Natural killer cell (primary cell): Measurements from ENCODE around the gene S100A9. TPM values are rescaled to one million over a fixed set of nuclear protein-coding genes. Genes with fewer than 3 reads are reported as not detected.

Experiments
- ATAC-seq, 3 donors: fragments of 150-1000 bp in 2 of 3; fragments of 200-7000 bp in 1 of 3; cut with Tn5 transposase; 1 replicate in 1 of 3; 2 replicates in 2 of 3; pipeline ENCODE4 v1.10.0; 2021; ENCODE audit warnings: mild to moderate bottlenecking in 2 of 3, moderate library complexity in 2 of 3
- DNase-seq, 2 donors: peaks; one replicate each; pipeline versions ENCODE4 v3.0.0 to v3.0.0-alpha.2; 2013 to 2021; ENCODE audit warnings: mixed read lengths in 1 of 2
- H3K27ac ChIP-seq: one replicate; pipeline ENCODE4 v1.5.1; 2013; ENCODE audit warnings: mild to moderate bottlenecking, low read length
- H3K27me3 ChIP-seq: one replicate; pipeline ENCODE4 v1.6.1; 2013; ENCODE audit warnings: low read length; ENCODE audit not compliant: control insufficient read depth, insufficient read depth
- H3K36me3 ChIP-seq: one replicate; pipeline ENCODE4 v1.6.1; 2013; ENCODE audit warnings: low read length; ENCODE audit not compliant: control insufficient read depth, insufficient read depth
- H3K4me1 ChIP-seq: one replicate; pipeline ENCODE4 v1.6.1; 2013; ENCODE audit warnings: low read length; ENCODE audit not compliant: control insufficient read depth, insufficient read depth
- H3K4me3 ChIP-seq: one replicate; pipeline ENCODE4 v1.5.1; 2013; ENCODE audit warnings: low read length
- H3K9me3 ChIP-seq: one replicate; pipeline ENCODE4 v1.6.1; 2013; ENCODE audit warnings: low read length; ENCODE audit not compliant: control insufficient read depth, insufficient read depth
- H3K27ac Mint-ChIP-seq, 2 donors: one replicate each; pipeline ENCODE4 v1.8.0; 2022; ENCODE audit warnings: mild to moderate bottlenecking in 2 of 2, mixed read lengths in 2 of 2, moderate library complexity in 1 of 2
- H3K27me3 Mint-ChIP-seq, 2 donors: one replicate each; pipeline ENCODE4 v1.8.0; 2022; ENCODE audit warnings: low read depth in 2 of 2, mixed read lengths in 2 of 2
- H3K36me3 Mint-ChIP-seq: one replicate; pipeline ENCODE4 v1.8.0; 2022; ENCODE audit warnings: mixed read lengths
- H3K4me1 Mint-ChIP-seq, 2 donors: one replicate each; pipeline ENCODE4 v1.8.0; 2022; ENCODE audit warnings: mixed read lengths in 2 of 2
- H3K4me3 Mint-ChIP-seq: one replicate; pipeline ENCODE4 v1.8.0; 2022; ENCODE audit warnings: mild to moderate bottlenecking, moderate library complexity, mixed read lengths
- H3K9me3 Mint-ChIP-seq, 2 donors: one replicate each; pipeline ENCODE4 v1.8.0; 2022; ENCODE audit warnings: mixed read lengths in 2 of 2
- whole genome bisulfite sequencing: methylation state at CpG from one replicate; pipeline ENCODE4 v1.1.7; 2013; ENCODE audit warnings: missing lambda C conversion rate; ENCODE audit not compliant: insufficient coverage; 5-methylcytosine and 5-hydroxymethylcytosine counted together
- intact Hi-C: fragments of 100-400 bp; cut with micrococcal nuclease; formaldehyde crosslinking; loops from one replicate; pipeline ENCODE4 v1.14.2; 2022
- total RNA-seq, 4 donors: library from RNA; stranded (reverse); fragments of 120-200 nt in 1 of 4; gene quantifications; one replicate each; pipeline versions ENCODE4 v1.2.3 to v1.2.4, GENCODE V29; 2013 to 2022
- TF ChIP-seq, protein P1 (sequence below): fragments of 200-600 bp; IDR thresholded peaks from one replicate; pipeline ENCODE4 v1.8.0; 2022; ENCODE audit warnings: antibody characterized with exemption

S100A9 gene
- total RNA-seq, 3 donors from 2014 or later (not counting 1 experiment from before 2014, with no cell fraction given) = 13.1 to 334 (median 116) TPM

DNA sequence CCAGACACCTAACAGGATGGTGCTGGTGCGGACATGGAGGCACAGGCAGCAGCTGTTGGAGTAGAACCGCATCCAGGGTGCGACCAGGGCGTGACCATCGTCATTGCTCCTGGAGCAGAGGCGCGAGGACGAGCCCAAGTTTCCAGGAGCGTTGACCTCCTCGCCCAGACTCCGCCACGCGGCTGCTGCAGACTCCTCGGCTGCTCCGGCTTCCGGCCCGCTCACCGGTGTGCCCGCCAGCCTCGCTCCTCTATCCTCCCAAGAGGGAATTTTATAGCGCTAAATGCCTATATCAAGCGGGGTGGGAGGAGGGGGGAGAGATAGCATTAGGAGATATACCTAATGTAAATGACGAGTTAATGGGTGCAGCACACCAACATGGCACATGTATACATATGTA, 23.1 kb downstream of the S100A9 start:
- Histone ChIP-seq H3K27ac (no peak overlapping the region), H3K4me3 (no peak overlapping the region), H3K4me1 (no peaks in the 10 kb centered on the region), H3K9me3 (no peaks in the 10 kb centered on the region), H3K36me3 (no peaks in the 10 kb centered on the region), H3K27me3 (no peaks in the 10 kb centered on the region)
- Mint-ChIP-seq H3K27ac (no peak overlapping the region), H3K9me3 (peaks cover 0 to 7% of the 10 kb centered on the region in 2 donors), H3K27me3 (peaks cover 8 to 21% of the 10 kb centered on the region in 2 donors), H3K36me3 (no peaks in the 10 kb centered on the region), H3K4me1 (no peaks in the 10 kb centered on the region), H3K4me3 (no peak overlapping the region)
- WGBS = 96% methylated on average over 20 of the region's 23 CpGs
- ATAC-seq = no peak
- TF ChIP-seq, protein P1, sequence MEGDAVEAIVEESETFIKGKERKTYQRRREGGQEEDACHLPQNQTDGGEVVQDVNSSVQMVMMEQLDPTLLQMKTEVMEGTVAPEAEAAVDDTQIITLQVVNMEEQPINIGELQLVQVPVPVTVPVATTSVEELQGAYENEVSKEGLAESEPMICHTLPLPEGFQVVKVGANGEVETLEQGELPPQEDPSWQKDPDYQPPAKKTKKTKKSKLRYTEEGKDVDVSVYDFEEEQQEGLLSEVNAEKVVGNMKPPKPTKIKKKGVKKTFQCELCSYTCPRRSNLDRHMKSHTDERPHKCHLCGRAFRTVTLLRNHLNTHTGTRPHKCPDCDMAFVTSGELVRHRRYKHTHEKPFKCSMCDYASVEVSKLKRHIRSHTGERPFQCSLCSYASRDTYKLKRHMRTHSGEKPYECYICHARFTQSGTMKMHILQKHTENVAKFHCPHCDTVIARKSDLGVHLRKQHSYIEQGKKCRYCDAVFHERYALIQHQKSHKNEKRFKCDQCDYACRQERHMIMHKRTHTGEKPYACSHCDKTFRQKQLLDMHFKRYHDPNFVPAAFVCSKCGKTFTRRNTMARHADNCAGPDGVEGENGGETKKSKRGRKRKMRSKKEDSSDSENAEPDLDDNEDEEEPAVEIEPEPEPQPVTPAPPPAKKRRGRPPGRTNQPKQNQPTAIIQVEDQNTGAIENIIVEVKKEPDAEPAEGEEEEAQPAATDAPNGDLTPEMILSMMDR = no peak
- intact Hi-C loops = no loop called here
- DNase-seq = no peak

DNA sequence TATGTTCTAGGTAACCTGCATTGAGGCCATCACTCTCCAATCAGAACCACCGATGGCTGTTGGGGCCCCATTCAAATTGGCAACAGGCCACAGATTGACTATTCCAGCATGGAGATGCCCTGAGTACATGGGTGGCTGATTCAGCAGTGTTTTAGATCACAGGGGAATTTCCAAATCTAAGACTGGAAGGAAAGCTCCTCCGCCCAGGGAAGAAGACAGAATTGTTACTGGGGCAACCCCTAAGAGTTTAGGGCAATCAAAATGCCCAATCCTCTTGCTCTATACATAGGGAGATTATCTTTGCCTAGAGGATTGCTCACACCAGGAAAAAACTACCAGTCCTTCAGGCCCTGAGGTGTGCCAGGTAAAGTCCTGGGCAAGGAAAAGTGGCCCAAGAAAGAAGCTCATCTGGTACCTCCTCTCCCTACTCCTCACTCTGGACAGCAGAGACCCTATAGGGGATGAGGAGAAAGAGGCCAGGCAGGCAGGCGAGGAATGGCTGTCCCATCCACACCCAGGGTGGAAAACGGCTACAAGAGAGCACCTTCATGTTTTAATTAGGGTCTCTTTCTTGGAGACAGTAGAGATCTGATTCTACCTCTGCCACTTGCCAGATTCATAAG, 27.4 kb downstream of the S100A9 start:
- H3K9me3 Mint-ChIP-seq = peaks cover 0 to 7% of the 10 kb centered on the region in 2 donors
- Histone ChIP-seq H3K9me3 (no peaks in the 10 kb centered on the region), H3K36me3 (no peaks in the 10 kb centered on the region), H3K27ac (no peak overlapping the region), H3K4me3 (no peak overlapping the region), H3K27me3 (no peaks in the 10 kb centered on the region), H3K4me1 (no peaks in the 10 kb centered on the region)
- no peak for ATAC-seq
- intact Hi-C loops = no loop called here
- H3K27me3 Mint-ChIP-seq = peaks cover 10 to 32% of the 10 kb centered on the region in 2 donors
- DNase-seq = no peak
- no peaks in the 10 kb centered on the region for H3K4me1 Mint-ChIP-seq
- H3K27ac Mint-ChIP-seq = no peak overlapping the region
- TF ChIP-seq, protein P1 = no peak
- no peak overlapping the region for H3K4me3 Mint-ChIP-seq
- 91% methylated on average over 4 of the region's 4 CpGs for WGBS
- H3K36me3 Mint-ChIP-seq = no peaks in the 10 kb centered on the region

- Histone ChIP-seq H3K4me3 (no peak overlapping the region), H3K27ac (no peak overlapping the region), H3K9me3 (no peaks in the 10 kb centered on the region), H3K4me1 (no peaks in the 10 kb centered on the region), H3K27me3 (no peaks in the 10 kb centered on the region), H3K36me3 (no peaks in the 10 kb centered on the region)
- H3K27ac Mint-ChIP-seq = no peak overlapping the region
- ATAC-seq (peak in 1 of 3 donors; percentile 67), DNase-seq (no peak)
- no peaks in the 10 kb centered on the region for H3K36me3 Mint-ChIP-seq
- TF ChIP-seq, protein P1 = no peak
- intact Hi-C loops = no loop called here
- WGBS = 12% methylated on average over 5 of the region's 5 CpGs
- H3K27me3 Mint-ChIP-seq = peaks cover 14 to 25% of the 10 kb centered on the region in 2 donors
- H3K4me1 Mint-ChIP-seq = no peaks in the 10 kb centered on the region
- H3K9me3 Mint-ChIP-seq = peaks cover 0 to 2% of the 10 kb centered on the region in 2 donors
- H3K4me3 Mint-ChIP-seq = no peak overlapping the region
Observed at GRCh38 chr1:153386500-153386901, 28.8 kb downstream of the S100A9 start.

DNA sequence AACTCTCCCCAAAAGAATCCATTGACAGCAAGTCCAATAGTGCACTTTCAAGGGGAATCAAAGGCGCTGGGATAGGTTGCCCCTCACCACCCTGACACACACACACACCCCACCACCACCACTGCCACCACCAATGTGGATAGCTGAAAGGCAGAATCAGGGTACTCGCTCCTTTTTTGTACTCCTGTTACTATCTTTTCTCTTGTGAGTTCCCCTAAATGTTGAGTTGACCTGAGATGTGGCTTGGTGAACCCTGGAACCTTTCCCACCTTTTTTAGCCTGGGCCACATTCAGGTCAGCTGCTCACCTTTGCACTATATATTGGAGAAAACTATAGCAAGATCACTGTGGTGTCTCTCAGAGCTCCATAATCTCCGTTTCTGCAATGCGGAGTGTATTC, 29.3 kb downstream of the S100A9 start:
- Mint-ChIP-seq H3K36me3 (no peaks in the 10 kb centered on the region), H3K27ac (no peak overlapping the region), H3K9me3 (no peaks in the 10 kb centered on the region), H3K27me3 (peaks cover 14 to 22% of the 10 kb centered on the region in 2 donors), H3K4me1 (no peaks in the 10 kb centered on the region), H3K4me3 (no peak overlapping the region)
- TF ChIP-seq, protein P1 = no peak
- no peak overlapping the region for H3K27ac ChIP-seq
- DNase-seq = no peak
- H3K36me3 ChIP-seq = no peaks in the 10 kb centered on the region
- intact Hi-C loops = no loop called here
- no peaks in the 10 kb centered on the region for H3K9me3 ChIP-seq
- ATAC-seq = no peak
- no peaks in the 10 kb centered on the region for H3K27me3 ChIP-seq
- WGBS = 89% methylated on average over 4 of the region's 4 CpGs
- no peak overlapping the region for H3K4me3 ChIP-seq
- H3K4me1 ChIP-seq = no peaks in the 10 kb centered on the region
